A549 (cell line): ENCODE results near the gene IRS2. TPM values are rescaled to one million over a fixed set of nuclear protein-coding genes. Genes with fewer than 3 reads are reported as not detected.

Experiments used
- ATAC-seq, 2 experiments: fragments of 200-7000 bp in 1 of 2; fragments of >200 bp in 1 of 2; cut with Nextera tagmentation in 1 of 2; cut with Tn5 transposase in 1 of 2; 3 replicates each; pipeline versions ENCODE4 v1.8.0 to v1.9.1; 2018 to 2020; ENCODE audit warnings: mild to moderate bottlenecking in 1 of 2, moderate library complexity in 1 of 2
- CTCF ChIA-PET: fragments of 300-600 bp; sonication (Branson Sonifier 250); formaldehyde crosslinking; extraction: SDS; loops from one replicate; lab custom pipeline; 2021; ENCODE audit warnings: antibody characterized with exemption, inconsistent platforms; lab: Yijun Ruan, JAX
- POLR2A ChIA-PET: fragments of 350-600 bp; formaldehyde crosslinking; extraction: SDS; loops from one replicate; lab custom pipeline; 2021; ENCODE audit warnings: antibody characterized with exemption, inconsistent platforms; lab: Yijun Ruan, JAX
- DNase-seq, 2 experiments: peaks; one replicate each; pipeline versions ENCODE4 v3.0.0 to v3.0.0-alpha.2; 2011 to 2016; ENCODE audit warnings: low read depth in 1 of 2, low spot score in 1 of 2
- FAIRE-seq: peaks from 2 replicates; lab custom pipeline; 2011; peaks lifted over from hg19 to GRCh38; lab: Jason Lieb, UNC
- H3K27ac ChIP-seq, 2 experiments: fragments of >200 bp; sonication (Bioruptor Twin); formaldehyde crosslinking; 3 replicates each; pipeline ENCODE4 v1.5.1; 2016 to 2017
- H3K4me1 ChIP-seq: fragments of >200 bp; sonication (Bioruptor Twin); formaldehyde crosslinking; 3 replicates; pipeline ENCODE4 v1.6.1; 2016
- H3K4me2 ChIP-seq: fragments of >200 bp; sonication (Bioruptor Twin); formaldehyde crosslinking; 3 replicates; pipeline ENCODE4 v1.6.1; 2016
- H3K4me3 ChIP-seq: fragments of >200 bp; sonication (Bioruptor Twin); formaldehyde crosslinking; 3 replicates; pipeline ENCODE4 v1.5.1; 2016
- H3K9me3 ChIP-seq: fragments of >200 bp; sonication (Bioruptor Twin); formaldehyde crosslinking; 3 replicates; pipeline ENCODE4 v1.6.1; 2016
- CHD2 ChIP-seq: fragments of 150-350 bp; IDR thresholded peaks from 2 replicates; pipeline ENCODE4 v1.6.1; 2014; ENCODE audit warnings: low read length; ENCODE audit not compliant: partially characterized antibody
- EHMT2 ChIP-seq: fragments of 200-600 bp; sonication (generic); IDR thresholded peaks from 2 replicates; pipeline ENCODE4 v1.6.1; 2016; ENCODE audit warnings: antibody characterized with exemption, low read depth, mild to moderate bottlenecking, moderate library complexity
- ESRRA ChIP-seq: fragments of 150-350 bp; IDR thresholded peaks from 2 replicates; pipeline ENCODE4 v1.6.1; 2014; ENCODE audit warnings: mild to moderate bottlenecking, low read length, borderline replicate concordance
- FOSB ChIP-seq: fragments of 250-450 bp; sonication (Bioruptor Pico); IDR thresholded peaks from 2 replicates; pipeline ENCODE4 v1.5.0; 2020; ENCODE audit warnings: mild to moderate bottlenecking, moderate library complexity
- FOSL2 ChIP-seq, 2 experiments: fragments of 450-650 bp in 1 of 2; fragments of >200 bp in 1 of 2; sonication (Bioruptor Twin) in 1 of 2; formaldehyde crosslinking; IDR thresholded peaks; 2 replicates each; pipeline versions ENCODE4 v1.5.0 to v1.6.1; 2016 to 2020; ENCODE audit warnings: mild to moderate bottlenecking in 1 of 2, moderate library complexity in 1 of 2
- FOXS1 ChIP-seq: fragments of 250-450 bp; sonication (Bioruptor Pico); IDR thresholded peaks from 2 replicates; pipeline ENCODE4 v1.5.0; 2020; ENCODE audit warnings: mild to moderate bottlenecking, moderate library complexity
- HEYL ChIP-seq: fragments of 250-450 bp; sonication (Bioruptor Pico); IDR thresholded peaks from 2 replicates; pipeline ENCODE4 v1.8.0; 2021; ENCODE audit warnings: mild to moderate bottlenecking, moderate library complexity
- HOXB13 ChIP-seq: fragments of 250-450 bp; sonication (Bioruptor Pico); IDR thresholded peaks from 2 replicates; pipeline ENCODE4 v1.5.0; 2020; ENCODE audit warnings: low read depth, mild to moderate bottlenecking, moderate library complexity
- JUNB ChIP-seq: fragments of >200 bp; sonication (Bioruptor Twin); formaldehyde crosslinking; IDR thresholded peaks from 2 replicates; pipeline ENCODE4 v1.6.1; 2016
- KDM1A ChIP-seq: fragments of 200-600 bp; sonication (generic); IDR thresholded peaks from 2 replicates; pipeline ENCODE4 v1.6.1; 2016; ENCODE audit warnings: low read depth, mild to moderate bottlenecking
- MAFK ChIP-seq: fragments of 450-650 bp; IDR thresholded peaks from 2 replicates; pipeline ENCODE4 v1.6.1; 2014; ENCODE audit not compliant: partially characterized antibody
- MAZ ChIP-seq: fragments of 150-350 bp; IDR thresholded peaks from 2 replicates; pipeline ENCODE4 v1.6.1; 2014; ENCODE audit warnings: antibody characterized with exemption, low read depth, low read length, borderline replicate concordance
- MYC ChIP-seq: IDR thresholded peaks from 2 replicates; pipeline ENCODE4 v1.6.1; 2012; ENCODE audit warnings: mild to moderate bottlenecking, inconsistent platforms, low read length, improper control_type of control experiment, borderline replicate concordance
- NPAS2 ChIP-seq: fragments of 250-450 bp; sonication (Bioruptor Pico); IDR thresholded peaks from 2 replicates; pipeline ENCODE4 v1.8.0; 2022; ENCODE audit warnings: mild to moderate bottlenecking, moderate library complexity, borderline replicate concordance
- RARB ChIP-seq: fragments of 250-450 bp; sonication (Bioruptor Pico); IDR thresholded peaks from 2 replicates; pipeline ENCODE4 v1.8.0; 2021; ENCODE audit warnings: mild to moderate bottlenecking, moderate library complexity
- SMC3 ChIP-seq: fragments of >200 bp; sonication (Bioruptor Twin); formaldehyde crosslinking; IDR thresholded peaks from 3 replicates; pipeline ENCODE4 v1.6.1; 2018; ENCODE audit warnings: inconsistent platforms
- SREBF2 ChIP-seq: fragments of 450-650 bp; IDR thresholded peaks from 2 replicates; pipeline ENCODE4 v1.6.1; 2014; ENCODE audit warnings: mild to moderate bottlenecking, moderate library complexity
- ZNF302 ChIP-seq: fragments of 250-450 bp; sonication (Bioruptor Pico); IDR thresholded peaks from 2 replicates; pipeline ENCODE4 v1.9.0; 2021; ENCODE audit warnings: inconsistent platforms, mild to moderate bottlenecking, moderate library complexity
- ZSCAN20 ChIP-seq: fragments of 250-450 bp; sonication (Bioruptor Pico); IDR thresholded peaks from 2 replicates; pipeline ENCODE4 v1.8.0; 2022; ENCODE audit warnings: mild to moderate bottlenecking, moderate library complexity
- WGBS: methylation state at CpG from one replicate; pipeline ENCODE4 v1.1.6; 2017; ENCODE audit errors: missing lambda C conversion rate; 5-methylcytosine and 5-hydroxymethylcytosine counted together
- polyA plus RNA-seq, 4 experiments: library from polyadenylated mRNA; depleted of rRNA in 3 of 4; stranded (reverse); fragments of >200 nt; fragmentation: RNase III in 1 of 4; extraction: RNeasy Plus Mini Kit Qiagen cat#74134 plus additional on column Dnase treatment in 1 of 4; gene quantifications; 2 replicates in 3 of 4; 3 replicates in 1 of 4; pipeline ENCODE4 v1.2.3, GENCODE V29; 2011 to 2017
- TF ChIP-seq, protein P1 (sequence below): fragments of 250-450 bp; sonication (Bioruptor Pico); IDR thresholded peaks from 2 replicates; pipeline ENCODE4 v1.5.0; 2021; ENCODE audit warnings: mild to moderate bottlenecking, moderate library complexity, borderline replicate concordance
- TF ChIP-seq, protein P2 (sequence below): IDR thresholded peaks from 2 replicates; pipeline ENCODE4 v1.6.1; 2012; ENCODE audit warnings: low read depth, borderline replicate concordance
- TF ChIP-seq, protein P3 (sequence below): fragments of 250-450 bp; sonication (Bioruptor Pico); IDR thresholded peaks from 2 replicates; pipeline ENCODE4 v1.5.0; 2020; ENCODE audit warnings: low read depth, mild to moderate bottlenecking, moderate library complexity
- TF ChIP-seq, protein P4 (sequence below): fragments of >200 bp; sonication (Bioruptor Twin); formaldehyde crosslinking; IDR thresholded peaks from 2 replicates; pipeline ENCODE4 v1.6.1; 2016
- TF ChIP-seq, protein P5 (sequence below): fragments of 150-350 bp; IDR thresholded peaks from 2 replicates; pipeline ENCODE4 v1.6.1; 2014; ENCODE audit warnings: low read depth, mild to moderate bottlenecking, low read length

The IRS2 gene
- polyA plus RNA-seq, 2 of the 4 experiments (the other 2 are of a cell fraction) = 4.8 to 12.3 TPM

DNA sequence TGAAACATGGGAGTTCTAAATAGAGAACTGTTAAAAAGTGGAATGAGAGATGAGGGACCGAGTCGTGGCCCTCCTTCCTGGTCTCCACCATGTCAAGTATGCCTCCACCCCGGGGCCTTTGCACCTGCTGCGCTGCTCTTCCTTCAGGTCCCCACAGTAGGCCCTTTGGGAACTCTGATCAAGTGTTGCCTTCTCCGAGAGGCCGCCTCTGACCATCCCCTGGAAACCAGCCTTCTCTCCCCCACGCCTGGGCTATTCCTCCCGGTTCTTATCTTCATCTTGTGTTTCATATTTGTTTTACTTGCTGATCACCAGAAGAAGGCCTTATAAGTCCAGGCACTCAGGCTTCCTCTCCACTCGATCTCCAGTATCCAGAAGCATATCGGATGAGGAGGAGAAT is 40.0 kb downstream of the IRS2 start (continued):
- TF ChIP-seq FOXS1 (CRISPR knock-in tag) (no peak), HOXB13 (CRISPR knock-in tag) (no peak)

- no peak for ATAC-seq
- FAIRE-seq = no peak
These were observed 40.7 kb downstream of the IRS2 start for GRCh38 chr13:109745702-109746101.

GRCh38 chr13:109745060-109745459 is 41.3 kb downstream of the IRS2 start:
- ChIA-PET CTCF (interaction anchor here (0.8 kb wide), 1 partner anchor 371 kb away, joined by 3 read pairs; no protein-coding TSS in a partner anchor), POLR2A (no interaction called here)
- DNase-seq (no peak), FAIRE-seq (no peak), ATAC-seq (no peak)
- Histone ChIP-seq H3K4me1 (peaks cover 17% of the 10 kb centered on the region), H3K27ac (peak overlapping the region; percentile 4 to 7; a peak in 1 of 6 replicates), H3K4me3 (no peak overlapping the region), H3K4me2 (no peak overlapping the region), H3K9me3 (no peaks in the 10 kb centered on the region)
- TF ChIP-seq KDM1A = no peak
- WGBS = 94% methylated on average over 19 of the region's 19 CpGs

More at GRCh38 chr13:109745702-109746101, 40.7 kb downstream of the IRS2 start:
- H3K9me3 ChIP-seq = no peaks in the 10 kb centered on the region
- H3K4me3 ChIP-seq = no peak overlapping the region
- TF ChIP-seq SMC3 (no peak), HEYL (CRISPR knock-in tag) (no peak), JUNB (no peak), HOXB13 (CRISPR knock-in tag) (no peak), RARB (no peak), MAFK (no peak), FOSB (CRISPR knock-in tag) (no peak), NPAS2 (CRISPR knock-in tag) (no peak), MAZ (no peak), CHD2 (no peak), ESRRA (no peak), KDM1A (no peak), MYC (no peak), EHMT2 (no peak), ZNF302 (CRISPR knock-in tag) (no peak)
- TF ChIP-seq, protein P1, sequence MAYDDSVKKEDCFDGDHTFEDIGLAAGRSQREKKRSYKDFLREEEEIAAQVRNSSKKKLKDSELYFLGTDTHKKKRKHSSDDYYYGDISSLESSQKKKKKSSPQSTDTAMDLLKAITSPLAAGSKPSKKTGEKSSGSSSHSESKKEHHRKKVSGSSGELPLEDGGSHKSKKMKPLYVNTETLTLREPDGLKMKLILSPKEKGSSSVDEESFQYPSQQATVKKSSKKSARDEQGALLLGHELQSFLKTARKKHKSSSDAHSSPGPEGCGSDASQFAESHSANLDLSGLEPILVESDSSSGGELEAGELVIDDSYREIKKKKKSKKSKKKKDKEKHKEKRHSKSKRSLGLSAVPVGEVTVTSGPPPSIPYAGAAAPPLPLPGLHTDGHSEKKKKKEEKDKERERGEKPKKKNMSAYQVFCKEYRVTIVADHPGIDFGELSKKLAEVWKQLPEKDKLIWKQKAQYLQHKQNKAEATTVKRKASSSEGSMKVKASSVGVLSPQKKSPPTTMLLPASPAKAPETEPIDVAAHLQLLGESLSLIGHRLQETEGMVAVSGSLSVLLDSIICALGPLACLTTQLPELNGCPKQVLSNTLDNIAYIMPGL (CRISPR knock-in tag) = no peak
- TF ChIP-seq, protein P2, sequence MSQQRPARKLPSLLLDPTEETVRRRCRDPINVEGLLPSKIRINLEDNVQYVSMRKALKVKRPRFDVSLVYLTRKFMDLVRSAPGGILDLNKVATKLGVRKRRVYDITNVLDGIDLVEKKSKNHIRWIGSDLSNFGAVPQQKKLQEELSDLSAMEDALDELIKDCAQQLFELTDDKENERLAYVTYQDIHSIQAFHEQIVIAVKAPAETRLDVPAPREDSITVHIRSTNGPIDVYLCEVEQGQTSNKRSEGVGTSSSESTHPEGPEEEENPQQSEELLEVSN = no peak
- H3K27ac ChIP-seq = no peak overlapping the region
- DNase-seq = no peak
- CTCF ChIA-PET = no interaction called here
- H3K4me2 ChIP-seq = no peak overlapping the region
- POLR2A ChIA-PET = no interaction called here
- H3K4me1 ChIP-seq = peaks cover 17% of the 10 kb centered on the region
- 91% methylated on average over 14 of the region's 15 CpGs for WGBS

DNA sequence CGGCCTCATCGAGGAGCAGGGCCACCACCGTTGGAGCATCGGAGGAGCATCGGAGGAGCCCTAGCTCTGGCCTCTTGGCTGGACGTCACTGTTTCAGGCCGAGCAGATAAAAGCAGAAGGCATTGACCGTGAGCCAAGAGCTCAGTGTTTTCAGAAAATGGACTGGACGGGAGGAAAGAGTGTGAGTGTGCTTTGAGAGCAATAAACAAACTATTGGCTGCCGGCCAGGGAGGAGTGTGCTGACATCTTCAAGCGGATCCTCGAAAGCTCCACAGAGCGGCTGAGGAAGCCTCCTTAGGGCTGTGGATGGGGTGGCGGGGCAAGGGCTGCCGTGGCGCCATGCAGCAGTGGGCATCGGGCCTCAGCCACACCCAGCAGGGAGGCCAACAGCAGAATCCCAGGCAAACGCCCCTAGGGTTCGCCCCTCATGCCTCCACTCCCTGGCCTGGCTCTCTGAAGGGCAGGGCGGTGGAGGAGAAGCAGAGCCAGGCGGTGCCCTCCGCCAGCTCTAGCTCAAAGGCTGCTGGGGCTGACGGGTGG is 41.8 kb downstream of the IRS2 start:
- H3K27ac ChIP-seq = peak overlapping the region; percentile 4 to 56; a peak in 2 of 6 replicates
- CTCF ChIA-PET = interaction anchor here (0.8 kb wide), 1 partner anchor 371 kb away, joined by 3 read pairs; no protein-coding TSS in a partner anchor
- DNase-seq = no peak
- no peak overlapping the region for H3K4me2 ChIP-seq
- no peaks in the 10 kb centered on the region for H3K9me3 ChIP-seq
- H3K4me3 ChIP-seq = no peak overlapping the region
- no peak for FAIRE-seq
- POLR2A ChIA-PET = no interaction called here
- 90% methylated on average over 17 of the region's 23 CpGs for WGBS
- peaks cover 17% of the 10 kb centered on the region for H3K4me1 ChIP-seq
- no peak for ATAC-seq
- TF ChIP-seq FOSL2 (IDR thresholded peaks at IDR 0.05) = no peak
- TF ChIP-seq FOSL2 (CRISPR knock-in tag; IDR thresholded peaks at IDR 0.05) = no peak
- no peak for TF ChIP-seq ZSCAN20 (CRISPR knock-in tag)
- TF ChIP-seq, protein P3, sequence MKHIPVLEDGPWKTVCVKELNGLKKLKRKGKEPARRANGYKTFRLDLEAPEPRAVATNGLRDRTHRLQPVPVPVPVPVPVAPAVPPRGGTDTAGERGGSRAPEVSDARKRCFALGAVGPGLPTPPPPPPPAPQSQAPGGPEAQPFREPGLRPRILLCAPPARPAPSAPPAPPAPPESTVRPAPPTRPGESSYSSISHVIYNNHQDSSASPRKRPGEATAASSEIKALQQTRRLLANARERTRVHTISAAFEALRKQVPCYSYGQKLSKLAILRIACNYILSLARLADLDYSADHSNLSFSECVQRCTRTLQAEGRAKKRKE (CRISPR knock-in tag) = no peak
- TF ChIP-seq ZNF302 (CRISPR knock-in tag) = no peak
- no peak for TF ChIP-seq ESRRA
- TF ChIP-seq MAFK = no peak
- TF ChIP-seq KDM1A = no peak
- TF ChIP-seq, protein P1 (CRISPR knock-in tag) = no peak
- TF ChIP-seq, protein P4, sequence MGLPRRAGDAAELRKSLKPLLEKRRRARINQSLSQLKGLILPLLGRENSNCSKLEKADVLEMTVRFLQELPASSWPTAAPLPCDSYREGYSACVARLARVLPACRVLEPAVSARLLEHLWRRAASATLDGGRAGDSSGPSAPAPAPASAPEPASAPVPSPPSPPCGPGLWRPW = no peak
- TF ChIP-seq CHD2 = no peak
- TF ChIP-seq JUNB = no peak
- TF ChIP-seq, protein P5, sequence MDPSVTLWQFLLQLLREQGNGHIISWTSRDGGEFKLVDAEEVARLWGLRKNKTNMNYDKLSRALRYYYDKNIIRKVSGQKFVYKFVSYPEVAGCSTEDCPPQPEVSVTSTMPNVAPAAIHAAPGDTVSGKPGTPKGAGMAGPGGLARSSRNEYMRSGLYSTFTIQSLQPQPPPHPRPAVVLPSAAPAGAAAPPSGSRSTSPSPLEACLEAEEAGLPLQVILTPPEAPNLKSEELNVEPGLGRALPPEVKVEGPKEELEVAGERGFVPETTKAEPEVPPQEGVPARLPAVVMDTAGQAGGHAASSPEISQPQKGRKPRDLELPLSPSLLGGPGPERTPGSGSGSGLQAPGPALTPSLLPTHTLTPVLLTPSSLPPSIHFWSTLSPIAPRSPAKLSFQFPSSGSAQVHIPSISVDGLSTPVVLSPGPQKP = no peak
- TF ChIP-seq SREBF2 = no peak
